DND-41 (cell line): Measurements from ENCODE around the gene EIF3J.

ENCODE experiments used
- ATAC-seq: fragments of 200-7000 bp; cut with Tn5 transposase; 3 replicates; pipeline ENCODE4 v1.9.1; 2021; ENCODE audit warnings: low read depth; ENCODE audit not compliant: insufficient read depth
- DNase-seq: peaks from one replicate; pipeline ENCODE4 v3.0.0-alpha.2; 2020
- H2AFZ ChIP-seq: 2 replicates; pipeline ENCODE4 v1.6.0; 2012; ENCODE audit warnings: low read depth, low read length
- H3K27ac ChIP-seq: 2 replicates; pipeline ENCODE4 v1.5.1; 2012; ENCODE audit warnings: low read length, inconsistent platforms
- H3K27me3 ChIP-seq: fragments of 200-600 bp; sonication (generic); 2 replicates; pipeline ENCODE4 v1.6.0; 2012; ENCODE audit warnings: low read length, mild to moderate bottlenecking, inconsistent platforms; ENCODE audit not compliant: insufficient read depth, poor library complexity
- H3K36me3 ChIP-seq: 2 replicates; pipeline ENCODE4 v1.5.1; 2012; ENCODE audit warnings: low read length, inconsistent platforms; ENCODE audit not compliant: insufficient read depth
- H3K4me1 ChIP-seq: 2 replicates; pipeline ENCODE4 v1.5.1; 2012; ENCODE audit warnings: mild to moderate bottlenecking, low read length; ENCODE audit not compliant: insufficient read depth
- H3K4me2 ChIP-seq: 2 replicates; pipeline ENCODE4 v1.6.0; 2012; ENCODE audit warnings: mild to moderate bottlenecking, moderate library complexity, low read length, inconsistent platforms; ENCODE audit not compliant: insufficient read depth
- H3K4me3 ChIP-seq, 2 experiments: fragments of 200-600 bp in 1 of 2; shearing (Covaris generic) in 1 of 2; 2 replicates each; pipeline ENCODE4 v1.5.1; 2012 to 2016; ENCODE audit warnings: inconsistent platforms in 2 of 2, low read length in 2 of 2, mild to moderate bottlenecking in 2 of 2, low read depth in 1 of 2, moderate library complexity in 1 of 2
- H3K79me2 ChIP-seq: 2 replicates; pipeline ENCODE4 v1.6.0; 2012; ENCODE audit warnings: low read length, inconsistent platforms; ENCODE audit not compliant: insufficient read depth
- H3K9ac ChIP-seq: 2 replicates; pipeline ENCODE4 v1.6.0; 2012; ENCODE audit warnings: low read depth, mild to moderate bottlenecking, inconsistent platforms, low read length, moderate library complexity
- H3K9me3 ChIP-seq: 2 replicates; pipeline ENCODE4 v1.5.1; 2012; ENCODE audit warnings: low read length, moderate library complexity, mild to moderate bottlenecking, inconsistent platforms; ENCODE audit not compliant: insufficient read depth, severe bottlenecking
- H4K20me1 ChIP-seq: 2 replicates; pipeline ENCODE4 v1.6.0; 2012; ENCODE audit warnings: low read length; ENCODE audit not compliant: insufficient read depth
- CTCF ChIP-seq: IDR thresholded peaks from 2 replicates; pipeline ENCODE4 v1.5.1; 2012; ENCODE audit warnings: borderline replicate concordance, low read length, moderate library complexity, mild to moderate bottlenecking; ENCODE audit not compliant: poor library complexity, severe bottlenecking; ENCODE audit errors: extremely low read depth
- EZH2 ChIP-seq: IDR thresholded peaks from 3 replicates; pipeline ENCODE4 v1.6.1; 2012; ENCODE audit warnings: borderline replicate concordance, low read depth, mild to moderate bottlenecking, moderate library complexity, low read length, inconsistent platforms; ENCODE audit not compliant: severe bottlenecking

EIF3J gene

DNA sequence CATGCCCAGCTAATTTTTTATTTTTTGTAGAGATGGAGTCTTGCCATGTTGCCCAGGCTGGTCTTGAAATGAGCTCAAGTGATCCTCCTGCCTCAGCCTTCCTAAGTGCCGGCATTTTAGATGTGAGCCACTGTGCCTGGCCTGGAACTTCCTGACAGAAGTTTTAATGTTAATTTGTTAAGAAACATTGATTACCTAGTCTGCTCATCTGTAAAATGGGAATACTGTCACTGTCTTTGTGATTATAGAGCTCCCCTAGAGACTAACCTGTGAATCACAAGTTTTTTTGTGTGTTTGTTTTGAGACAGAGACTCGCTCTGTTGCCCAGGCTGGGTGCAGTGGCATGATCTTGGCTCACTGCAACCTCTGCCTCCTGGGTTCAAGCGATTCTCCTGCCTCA, 4.3 kb upstream of the EIF3J start:
- no peaks in the 10 kb centered on the region for H4K20me1 ChIP-seq
- no peak overlapping the region for H3K4me2 ChIP-seq
- H3K36me3 ChIP-seq = peaks cover 3% of the 10 kb centered on the region; the same call in 1 of the 2 replicates
- no peak overlapping the region for H2AFZ ChIP-seq
- H3K79me2 ChIP-seq = peaks cover 16% of the 10 kb centered on the region
- H3K4me3 ChIP-seq = no peak overlapping the region
- H3K27ac ChIP-seq = no peak overlapping the region
- H3K4me1 ChIP-seq = peaks cover 11% of the 10 kb centered on the region
- DNase-seq (no peak), ATAC-seq (no peak)
- no peaks in the 10 kb centered on the region for H3K9me3 ChIP-seq
- H3K27me3 ChIP-seq = no peaks in the 10 kb centered on the region
- no peak overlapping the region for H3K9ac ChIP-seq
- TF ChIP-seq EZH2 = no peak
- TF ChIP-seq CTCF = peak; percentile 39

GRCh38 chr15:44535092-44535491, 1.9 kb upstream of the EIF3J start:
- peaks cover 26% of the 10 kb centered on the region for H3K4me1 ChIP-seq
- no peak overlapping the region for H3K4me3 ChIP-seq
- no peak overlapping the region for H3K27ac ChIP-seq
- H4K20me1 ChIP-seq = no peaks in the 10 kb centered on the region
- ATAC-seq = no peak
- no peaks in the 10 kb centered on the region for H3K27me3 ChIP-seq
- no peak overlapping the region for H2AFZ ChIP-seq
- no peak for DNase-seq
- TF ChIP-seq EZH2 (no peak), CTCF (no peak)
- H3K9ac ChIP-seq = no peak overlapping the region
- no peaks in the 10 kb centered on the region for H3K9me3 ChIP-seq
- H3K4me2 ChIP-seq = no peak overlapping the region
- H3K36me3 ChIP-seq = peaks cover 8% of the 10 kb centered on the region; the same call in 1 of the 2 replicates
- peaks cover 36% of the 10 kb centered on the region for H3K79me2 ChIP-seq

DNA sequence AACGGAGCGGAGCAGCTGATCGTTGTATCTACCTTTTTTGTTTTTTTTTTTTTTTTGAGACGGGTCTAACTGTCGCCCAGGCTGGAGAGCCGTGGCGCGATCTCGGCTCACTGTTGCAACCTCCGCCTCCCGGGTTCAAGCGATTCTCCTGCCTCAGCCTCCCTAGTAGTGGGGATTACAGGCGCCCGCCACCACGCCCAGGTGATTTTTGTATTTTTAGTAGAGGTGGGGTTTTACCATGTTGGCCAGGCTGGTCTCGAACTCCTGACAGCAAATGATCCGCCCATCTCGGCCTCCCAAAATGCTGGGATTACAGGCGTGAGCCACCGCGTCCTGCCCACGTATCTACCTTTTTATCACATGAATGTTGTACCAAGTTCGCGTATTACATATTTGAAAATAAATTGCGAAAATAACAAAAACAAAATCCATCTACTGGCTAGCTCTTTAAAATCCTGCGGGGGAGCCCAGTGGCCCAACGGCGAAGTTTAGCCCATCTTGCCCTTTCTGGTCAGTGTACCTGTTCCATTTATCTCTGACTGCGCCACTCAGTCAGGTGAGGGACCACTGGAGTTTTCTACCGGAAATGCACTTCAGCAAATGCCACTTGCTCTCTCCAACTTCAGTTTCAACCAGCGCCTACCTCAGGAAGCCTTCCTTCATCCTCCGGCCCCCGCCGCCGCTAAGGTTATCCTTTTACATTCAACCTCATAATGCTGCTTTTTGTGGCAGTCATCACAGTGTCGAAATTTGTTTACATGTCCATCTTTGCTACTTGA, 1.2 kb upstream of the EIF3J start:
- no peak for DNase-seq
- Histone ChIP-seq H3K4me2 (peak overlapping the region; percentile 96), H3K9me3 (no peaks in the 10 kb centered on the region), H3K27me3 (no peaks in the 10 kb centered on the region), H3K27ac (peak overlapping the region; percentile 93), H2AFZ (peak overlapping the region; percentile 100), H3K4me1 (peaks cover 31% of the 10 kb centered on the region), H3K79me2 (peaks cover 42% of the 10 kb centered on the region), H3K36me3 (peaks cover 14% of the 10 kb centered on the region), H3K4me3 (peak overlapping the region; percentile 75 to 86), H4K20me1 (peaks cover 4% of the 10 kb centered on the region; the same call in 1 of the 2 replicates), H3K9ac (peak overlapping the region; percentile 97)
- ATAC-seq = no peak
- TF ChIP-seq CTCF (no peak), EZH2 (no peak)
